Measurements from ENCODE around the gene CNTRL.

The CNTRL gene

DNA sequence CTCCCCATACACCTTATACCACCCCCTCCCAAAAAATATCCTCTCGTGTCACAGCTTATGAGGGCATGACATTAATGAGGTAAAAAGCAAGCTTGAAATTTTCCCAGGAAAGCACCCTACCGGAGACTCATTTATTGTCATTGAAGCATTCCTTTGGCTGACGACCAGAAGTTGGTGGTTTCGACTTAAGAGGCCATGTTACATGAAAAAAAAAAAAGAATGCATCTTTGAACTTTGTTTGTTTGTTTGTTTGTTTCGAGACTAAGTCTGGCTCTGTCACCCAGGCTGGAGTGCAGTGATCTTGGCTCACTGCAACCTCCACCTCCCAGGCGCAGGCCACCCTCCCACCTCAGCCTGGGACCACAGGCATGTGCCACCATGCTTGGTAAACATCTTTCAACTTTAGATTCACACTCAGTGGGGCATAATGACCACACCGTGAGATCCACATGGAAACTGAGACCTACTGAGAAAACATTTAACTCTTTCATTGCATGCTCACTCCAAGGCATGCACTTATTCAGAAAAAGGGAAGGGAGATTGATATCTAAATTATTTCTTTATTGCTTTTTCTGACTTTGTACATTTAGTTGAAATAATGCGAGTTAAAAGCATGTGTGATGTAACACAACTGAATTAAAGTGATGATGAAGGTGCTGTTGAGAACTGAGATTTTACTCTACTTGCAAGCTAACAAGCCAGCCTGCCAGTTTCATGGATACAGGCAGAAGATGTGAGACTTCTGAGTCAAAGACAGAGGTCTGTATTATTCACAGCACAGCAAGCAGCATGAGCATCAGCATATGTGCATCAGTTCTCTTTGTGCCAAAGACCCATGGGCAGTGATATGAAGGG, 132.0 kb downstream of the CNTRL start:
- DNase-seq, result peak; percentile 20

DNA sequence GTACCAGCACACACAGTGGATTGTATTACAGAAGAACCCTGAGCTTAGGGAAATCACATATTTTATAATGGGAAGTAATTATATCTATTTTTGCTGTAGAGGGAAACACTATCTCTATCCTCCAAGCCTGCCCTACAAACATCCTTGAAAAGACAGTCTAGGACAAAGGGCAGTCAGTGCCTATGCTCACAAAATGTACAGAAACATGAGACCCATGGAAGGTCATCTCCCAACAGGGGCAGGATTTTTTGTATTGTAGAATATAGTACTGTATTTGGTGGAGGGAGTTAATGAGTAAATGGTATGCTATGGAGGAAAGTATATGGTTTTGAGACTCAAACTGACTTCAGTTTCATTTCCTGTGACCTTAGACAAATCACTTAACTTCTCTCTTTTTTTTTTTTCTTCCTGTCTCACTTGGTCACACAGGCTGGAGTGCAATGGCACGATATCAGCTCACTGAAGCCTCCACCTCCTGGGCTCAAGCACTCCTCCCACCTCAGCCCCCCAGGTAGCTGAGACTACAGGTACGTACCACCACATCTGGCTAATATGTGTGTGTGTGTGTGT, 132.7 kb downstream of the CNTRL start:
- no peak for DNase-seq

DNA sequence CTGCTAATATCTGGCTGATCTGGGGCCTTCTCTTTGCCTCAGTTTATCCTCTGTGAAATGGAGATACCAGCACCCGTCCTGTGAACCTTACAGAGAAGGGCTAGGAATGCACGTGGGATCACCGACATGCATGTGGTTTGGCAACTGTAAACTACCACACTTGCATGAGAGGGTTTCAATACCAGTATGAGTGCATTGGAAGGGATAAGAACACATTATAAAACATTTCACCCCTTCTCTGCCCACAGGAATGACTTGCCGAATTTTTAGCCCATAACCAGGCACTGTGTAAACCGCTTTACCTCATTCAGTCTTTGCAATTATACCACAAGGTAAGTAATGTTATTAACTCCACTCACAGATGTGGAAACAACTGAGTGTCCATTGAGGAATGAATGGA, 135.8 kb downstream of the CNTRL start:
- no peak for DNase-seq

DNA sequence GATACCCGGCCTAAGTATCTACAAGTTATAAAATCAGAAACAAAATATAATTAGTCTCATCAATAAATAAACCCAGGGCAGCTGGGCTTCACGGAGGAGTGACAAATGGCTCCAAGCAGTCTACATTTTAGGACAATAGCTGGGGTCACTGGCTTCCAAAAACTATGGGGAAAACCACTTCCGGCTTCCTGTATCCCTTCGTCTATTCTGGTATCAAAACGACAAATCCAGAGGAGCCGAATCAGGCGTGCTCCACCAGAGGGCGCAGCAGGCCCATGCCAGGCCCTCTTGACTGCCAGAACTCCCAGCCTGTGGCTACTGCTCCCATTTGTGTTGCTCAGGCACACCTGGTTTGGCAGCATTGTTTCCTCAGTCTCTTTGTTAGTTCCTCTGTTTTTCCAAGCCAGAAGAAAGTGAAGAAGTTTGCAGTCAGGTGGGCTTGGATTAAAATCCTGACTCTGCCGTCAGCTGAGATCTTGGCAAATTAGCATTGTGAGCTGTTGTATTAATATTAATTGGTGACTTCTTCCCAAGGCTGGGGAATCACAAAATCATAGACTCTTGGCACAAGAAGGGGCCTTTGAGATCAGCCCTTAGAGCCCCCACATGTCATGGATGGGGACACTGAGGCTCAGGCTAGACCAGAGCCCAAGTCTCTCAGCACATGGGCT, 138.5 kb downstream of the CNTRL start:
- peak; percentile 72 for DNase-seq

- DNase-seq, result no peak
Observed at GRCh38 chr9:121214005-121214404, 139.2 kb downstream of the CNTRL start.

DNA sequence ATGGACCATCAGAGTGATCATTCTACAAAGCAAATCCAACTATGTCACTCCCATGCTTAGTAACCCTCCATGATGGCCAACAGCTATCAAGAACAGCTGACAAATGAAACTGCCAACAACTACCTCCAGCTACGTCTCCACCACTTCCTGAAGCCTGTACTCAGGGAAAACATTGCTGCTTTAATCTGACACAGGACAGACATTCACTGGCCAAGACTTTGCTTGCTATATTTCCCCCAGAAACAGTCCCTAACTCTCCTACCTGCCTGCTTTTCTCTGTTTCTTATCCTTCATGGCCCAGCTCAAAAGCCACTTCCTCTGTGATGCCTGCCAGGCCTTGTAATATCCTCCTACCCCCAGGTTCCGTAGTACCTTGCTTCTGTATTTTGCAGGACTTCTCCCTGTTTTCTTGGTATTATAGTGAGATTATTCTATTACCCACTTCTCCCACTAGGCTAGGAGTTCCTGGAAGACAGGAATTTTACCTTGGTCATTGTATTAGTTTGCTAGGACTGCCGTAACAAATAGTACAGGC, 141.6 kb downstream of the CNTRL start:
- DNase-seq, result no peak

- DNase-seq, result no peak
Observed at GRCh38 chr9:121217609-121218292, 143.0 kb downstream of the CNTRL start.

- DNase-seq, result no peak
Observed at GRCh38 chr9:121218357-121219027, 143.7 kb downstream of the CNTRL start.

GRCh38 chr9:121219530-121219929, 144.8 kb downstream of the CNTRL start:
- DNase-seq, result no peak

DNA sequence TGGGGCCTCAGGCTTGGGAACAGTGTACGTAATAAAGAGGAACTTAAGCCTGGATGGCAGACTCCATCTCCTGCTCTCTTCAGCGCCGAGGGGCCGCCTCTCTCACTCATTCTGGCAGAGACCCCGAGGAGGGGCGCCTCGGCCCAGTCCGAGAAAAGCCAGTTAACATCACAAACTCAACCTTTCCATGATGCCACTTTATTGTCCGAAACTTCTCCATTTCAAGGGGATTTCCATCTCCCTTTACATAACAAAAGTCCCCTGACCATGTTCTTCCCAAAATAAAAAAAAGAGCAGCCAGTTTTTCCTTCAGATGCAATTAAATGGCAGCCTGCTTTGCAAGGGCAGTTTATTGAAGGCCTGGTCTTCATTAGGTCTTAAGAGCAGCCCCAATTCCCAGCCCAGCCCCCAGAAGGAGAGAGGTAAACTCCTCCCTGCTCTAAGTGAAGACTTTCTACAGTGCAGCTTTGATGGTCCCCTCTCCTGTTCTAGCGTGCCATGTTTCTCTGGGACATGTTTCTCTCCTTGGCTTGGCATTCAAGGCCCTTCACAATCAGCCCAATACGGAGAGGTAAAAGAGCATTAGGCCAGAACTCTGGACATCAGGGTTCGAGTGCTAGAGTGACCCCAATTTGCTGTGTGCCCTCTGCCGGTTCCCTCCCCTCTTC, 146.4 kb downstream of the CNTRL start:
- no peak for DNase-seq

GRCh38 chr9:121221664-121222055, 146.9 kb downstream of the CNTRL start:
- DNase-seq, result no peak

DNA sequence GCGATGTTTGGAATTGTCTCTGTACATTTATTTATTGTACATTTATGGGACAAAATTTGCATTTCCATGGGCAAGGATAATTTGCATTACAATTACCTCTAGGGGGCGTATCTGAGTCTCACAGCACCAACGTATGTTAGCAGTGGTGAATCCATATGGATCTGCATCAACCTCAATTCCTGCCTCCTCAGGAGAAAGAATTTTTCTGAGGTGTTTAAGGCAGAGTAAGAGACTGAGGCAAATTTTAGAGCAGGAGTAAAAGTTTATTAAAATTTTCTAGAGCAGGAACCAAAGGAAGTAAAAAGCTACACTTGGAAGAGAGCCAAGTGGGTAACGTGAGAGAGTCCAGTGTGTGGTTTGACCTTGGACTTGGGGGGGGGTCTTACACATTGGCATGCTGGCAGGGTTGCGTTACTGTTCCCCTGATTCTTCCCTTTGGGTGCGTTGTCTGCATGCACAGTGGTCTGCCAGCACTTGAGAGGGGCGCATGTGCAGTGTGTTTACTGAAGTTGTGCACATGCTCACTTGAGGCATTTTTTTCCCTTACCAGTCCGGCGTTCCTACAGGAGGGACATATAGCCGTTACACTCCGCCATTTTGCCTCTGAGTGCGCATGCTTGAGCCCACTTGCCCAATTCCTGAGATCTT, 147.9 kb downstream of the CNTRL start:
- DNase-seq, result no peak

- no peak for DNase-seq
Observed at GRCh38 chr9:121225240-121225639, 150.5 kb downstream of the CNTRL start.

DNA sequence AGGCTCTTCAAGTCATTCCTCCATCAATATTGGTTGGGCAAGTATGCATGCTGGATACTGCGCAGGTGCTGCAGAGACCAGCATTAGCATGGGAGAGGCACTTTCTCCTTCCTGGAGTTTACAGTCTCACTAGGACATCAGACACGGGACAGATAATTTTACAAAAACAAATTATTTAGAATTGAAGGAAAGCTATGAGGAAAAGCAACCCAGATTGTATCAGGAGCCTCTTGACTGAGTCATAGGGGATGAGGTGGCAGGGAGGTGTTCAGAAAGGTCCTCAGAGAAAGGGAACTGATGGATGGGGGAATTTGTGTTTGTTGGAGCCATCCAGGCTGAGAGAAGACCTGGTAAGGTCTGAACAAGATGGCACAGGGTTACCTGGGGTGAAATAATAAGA, 151.4 kb downstream of the CNTRL start:
- no peak for DNase-seq

All from stimulated activated CD4-positive, alpha-beta T cell treated with anti-CD3 and anti-CD28 coated beads, Interleukin-1b, Interleukin-23, amount 100 ng/mL, for 48 hours (primary cell).